HG03571 (cell line): Measurements from ENCODE around the gene RUFY1.

Source experiments
- ATAC-seq: cut with Tn5 transposase; IDR thresholded peaks from one replicate; pipeline ENCODE4 v1.9.1; 2021; ENCODE audit not compliant: unreplicated experiment

RUFY1 gene

DNA sequence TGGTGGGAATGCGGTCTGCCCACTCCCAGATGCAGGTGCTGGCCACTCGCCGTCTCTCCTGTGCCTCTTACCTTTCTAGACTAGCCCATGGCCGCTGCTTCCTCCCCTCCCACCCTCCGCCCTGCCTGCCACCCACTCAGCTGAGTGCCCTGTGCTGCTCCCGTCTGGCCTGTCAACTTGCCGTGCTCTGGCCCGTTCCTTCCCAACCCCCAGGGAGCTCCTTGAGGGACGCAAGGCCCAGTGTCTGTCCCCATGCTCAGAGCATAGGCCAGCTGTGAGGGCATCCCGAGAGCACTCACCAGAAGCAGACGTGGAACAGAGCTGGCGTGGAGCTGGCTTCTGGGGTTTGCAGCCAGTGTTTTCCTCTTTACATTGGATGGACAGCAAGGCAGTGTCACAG, 53.0 kb downstream of the RUFY1 start:
- ATAC-seq: no peak

GRCh38 chr5:179605026-179605833, 54.9 kb downstream of the RUFY1 start:
- ATAC-seq: no peak

- ATAC-seq: no peak
Measured at GRCh38 chr5:179606071-179606909, 55.9 kb downstream of the RUFY1 start.

GRCh38 chr5:179606910-179607159, 56.5 kb downstream of the RUFY1 start:
- no peak for ATAC-seq

GRCh38 chr5:179607160-179607931, 57.0 kb downstream of the RUFY1 start:
- ATAC-seq: no peak

GRCh38 chr5:179608131-179608581, 57.8 kb downstream of the RUFY1 start:
- no peak for ATAC-seq

- no peak for ATAC-seq
Measured at GRCh38 chr5:179609834-179610108, 59.4 kb downstream of the RUFY1 start.

DNA sequence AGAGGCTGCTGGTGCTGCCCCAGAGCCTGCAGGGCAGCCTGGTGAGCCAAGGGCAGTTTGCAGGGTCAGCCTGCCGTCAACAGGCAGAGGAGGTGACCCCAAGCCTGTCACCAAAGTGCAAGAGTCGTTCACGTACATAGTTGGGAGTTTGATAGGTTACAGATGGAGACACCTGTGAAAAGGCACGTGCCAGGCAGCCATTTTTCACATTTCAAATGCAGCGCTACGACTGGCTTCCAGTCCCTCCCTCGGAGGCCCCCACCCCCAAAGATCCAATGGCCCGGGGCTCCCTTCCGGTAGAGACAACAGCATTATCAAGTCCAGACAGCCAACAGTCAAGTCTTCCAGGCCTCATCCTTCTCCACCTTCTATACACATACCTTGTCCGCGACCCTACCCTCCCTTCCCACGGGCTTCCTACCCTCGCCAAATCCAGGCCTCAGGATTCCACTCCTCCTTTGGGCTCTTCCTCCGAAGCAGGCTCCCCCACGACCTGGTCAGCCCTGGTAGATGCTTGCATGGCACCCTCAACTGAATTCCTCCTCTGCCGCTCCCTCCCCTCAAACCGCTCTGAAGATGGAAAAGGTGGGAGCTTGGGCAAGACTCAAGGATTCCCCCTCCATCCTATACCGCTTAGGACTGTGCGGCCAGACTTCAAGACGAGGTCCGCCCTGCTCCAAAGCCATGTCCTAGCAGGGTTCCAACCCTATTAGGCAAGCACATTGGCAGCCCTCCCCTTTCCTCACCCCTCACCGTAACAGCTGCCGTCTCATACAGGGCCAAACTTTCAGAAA, 60.0 kb downstream of the RUFY1 start:
- no peak for ATAC-seq

GRCh38 chr5:179610903-179611265, 60.5 kb downstream of the RUFY1 start:
- no peak for ATAC-seq

DNA sequence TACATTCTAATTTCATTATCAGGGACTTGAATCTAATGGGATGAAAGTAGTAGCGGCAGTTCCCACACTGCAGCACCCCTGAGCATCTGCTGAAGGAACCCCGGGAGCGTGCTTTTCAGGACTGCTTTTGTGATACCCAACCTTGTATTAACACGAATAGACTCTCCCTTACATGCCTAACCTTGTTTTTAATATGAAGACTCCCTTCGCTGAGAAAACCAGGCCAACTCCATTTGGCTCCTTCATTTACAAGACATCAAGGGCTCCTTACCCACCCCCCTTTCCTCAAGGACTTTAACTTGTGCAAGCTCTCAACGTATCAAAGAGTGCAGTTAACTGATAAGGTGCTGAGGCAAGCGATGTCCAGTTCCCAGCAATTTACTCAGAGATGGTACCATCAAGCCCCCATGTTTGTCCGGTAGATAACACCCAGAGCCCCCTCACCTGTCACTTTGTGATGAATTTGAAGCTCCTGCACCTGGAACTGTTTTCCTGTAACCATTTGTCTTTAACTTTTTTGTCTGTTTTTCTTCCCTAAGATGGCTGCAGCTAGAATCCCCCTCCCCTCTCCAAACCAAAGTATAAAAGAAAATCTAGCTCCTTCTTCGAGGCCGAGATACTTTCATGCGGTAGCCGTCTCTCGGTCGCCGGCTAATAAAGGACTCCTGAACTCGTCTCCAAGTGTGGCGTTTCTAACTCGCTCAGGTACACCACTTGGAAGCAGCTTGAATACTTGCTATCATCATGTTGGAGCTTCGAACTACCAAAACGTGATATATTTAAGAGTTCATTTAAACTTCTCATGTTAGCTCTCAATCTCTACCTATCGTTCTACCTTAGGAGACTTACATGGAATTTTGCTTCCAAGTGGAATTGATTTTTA, 62.5 kb downstream of the RUFY1 start:
- no peak for ATAC-seq

DNA sequence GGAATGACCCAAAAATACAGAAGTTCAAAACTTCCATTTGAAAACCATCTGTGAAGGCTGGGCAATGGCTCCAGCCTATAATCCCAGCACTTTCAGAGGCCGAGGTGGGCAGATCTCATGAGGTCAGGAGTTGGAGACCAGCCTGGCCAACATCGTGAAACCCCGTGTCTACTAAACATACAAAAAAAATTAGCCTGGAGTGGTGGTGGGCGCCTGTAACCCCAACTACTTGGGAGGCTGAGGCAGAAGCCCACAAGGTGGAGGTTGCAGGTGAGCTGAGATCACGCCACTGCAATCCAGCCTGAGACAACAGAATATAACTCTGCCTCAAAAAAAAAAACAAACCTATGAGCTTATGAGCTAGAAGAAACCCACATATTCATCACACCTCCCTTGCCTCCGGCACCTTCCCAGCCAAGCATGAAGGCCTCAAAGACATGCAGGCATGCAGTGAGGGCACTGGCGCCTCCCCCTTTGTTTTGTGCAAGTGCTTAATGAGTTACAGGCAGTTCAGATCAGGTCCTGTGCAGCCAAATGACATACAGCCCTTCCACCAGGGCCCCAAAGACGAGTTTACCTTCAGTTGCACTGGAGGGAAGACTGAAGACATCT, 63.2 kb downstream of the RUFY1 start:
- ATAC-seq: no peak

DNA sequence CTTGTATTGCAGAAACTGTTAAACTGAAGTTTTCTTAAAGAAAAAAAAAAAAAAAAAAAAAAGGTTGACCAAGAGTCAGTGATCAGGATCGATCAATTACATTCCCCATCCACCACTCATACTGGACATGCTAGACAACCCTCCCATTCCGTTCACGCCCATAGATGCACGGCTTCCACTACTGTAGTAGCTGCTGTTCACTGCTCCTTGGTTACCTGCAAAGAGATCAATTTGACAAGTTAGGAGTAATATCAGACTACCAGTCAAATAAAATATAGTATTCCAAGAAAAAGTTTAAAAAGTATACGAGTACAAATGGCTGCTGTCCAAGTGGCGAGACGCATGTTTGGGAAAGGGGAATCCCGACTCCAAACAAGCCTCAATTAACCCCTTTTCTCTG, 64.4 kb downstream of the RUFY1 start:
- no peak for ATAC-seq

DNA sequence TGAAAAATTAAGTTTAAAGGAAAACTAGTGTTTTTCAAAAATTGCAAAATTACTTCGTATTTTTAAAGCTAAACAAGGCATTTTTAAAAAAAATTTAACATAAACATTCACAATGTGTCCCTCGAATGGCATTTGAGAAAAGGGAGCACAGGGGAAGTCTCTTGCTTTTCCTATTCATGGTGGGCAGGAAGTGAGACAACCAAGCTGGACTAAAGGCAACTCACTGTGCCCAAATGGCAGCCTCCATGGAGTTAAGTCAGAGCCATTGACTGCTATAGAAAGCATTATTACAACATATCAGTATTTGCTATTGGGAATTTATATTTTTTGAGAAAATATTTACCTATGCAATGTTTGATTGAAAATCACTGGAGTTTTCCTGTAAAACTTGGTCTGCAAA, 64.8 kb downstream of the RUFY1 start:
- ATAC-seq: no peak

DNA sequence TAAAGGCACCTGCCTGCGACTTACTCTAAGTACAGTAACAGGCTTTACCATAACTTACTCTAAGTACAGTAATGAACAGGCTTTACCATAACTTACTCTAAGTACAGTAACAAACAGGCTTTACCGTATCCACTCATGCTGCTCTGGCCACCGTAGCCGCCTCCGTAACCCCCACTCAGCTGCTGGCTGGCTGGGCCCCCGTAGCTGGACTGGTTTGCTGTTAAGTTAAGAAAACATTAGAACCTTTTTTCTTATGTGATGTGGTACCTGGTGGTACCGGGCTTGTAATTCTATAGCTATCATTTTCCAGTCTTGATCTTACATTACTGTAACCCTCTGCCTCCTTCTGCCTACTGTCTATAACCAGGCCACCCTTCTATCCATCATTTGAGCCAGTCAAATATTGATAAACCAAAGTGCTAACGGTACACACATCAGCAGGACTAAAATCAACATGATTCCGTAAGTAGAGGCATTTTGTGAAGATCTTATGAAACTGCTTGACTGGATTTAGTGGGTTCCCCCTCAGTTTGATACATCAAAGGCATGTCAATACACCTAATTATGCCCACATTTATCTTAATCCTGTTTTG, 65.7 kb downstream of the RUFY1 start:
- ATAC-seq: no peak

DNA sequence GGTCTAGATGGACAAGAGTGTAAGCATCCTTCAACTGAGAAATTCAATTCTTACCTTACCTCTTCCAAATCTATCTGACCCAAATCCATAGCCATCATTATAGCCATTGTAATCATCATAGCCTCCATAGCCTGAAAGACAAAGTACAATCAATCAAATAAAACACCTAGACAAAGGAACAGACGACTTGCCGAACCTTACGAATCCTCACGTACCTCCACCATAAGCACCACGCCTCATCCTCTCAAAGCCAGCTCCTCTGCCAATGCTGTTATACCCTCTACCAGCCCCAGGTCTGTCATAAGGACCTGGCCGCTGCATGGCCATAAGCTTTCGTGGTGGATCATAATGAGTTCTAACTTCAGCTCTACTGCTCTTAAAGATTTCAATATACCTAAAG, 67.6 kb downstream of the RUFY1 start:
- ATAC-seq: no peak

- ATAC-seq: no peak
Measured at GRCh38 chr5:179618923-179619554, 68.7 kb downstream of the RUFY1 start.

DNA sequence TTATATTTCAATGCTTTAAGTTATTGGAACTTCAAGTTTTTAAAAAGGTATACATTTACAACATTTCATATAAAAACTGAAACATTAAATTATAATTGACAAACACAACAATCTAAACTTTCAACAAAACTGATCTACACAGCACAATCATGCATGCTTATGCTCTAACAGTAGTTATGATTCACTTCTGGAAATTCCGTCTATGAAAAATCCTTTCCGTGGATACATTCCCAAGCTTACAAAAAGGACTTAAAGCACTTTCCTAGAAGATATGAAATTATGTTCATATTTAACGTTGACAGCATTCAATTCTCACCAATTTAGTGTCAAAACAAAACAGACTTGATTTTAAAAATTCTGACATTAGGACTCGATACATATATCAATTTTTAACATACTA, 69.4 kb downstream of the RUFY1 start:
- ATAC-seq: no peak

- no peak for ATAC-seq
Measured at GRCh38 chr5:179620293-179620692, 69.9 kb downstream of the RUFY1 start.
